CD4-positive, alpha-beta T cell treated with Interleukin-12 subunit alpha and Interleukin-12 subunit beta, for 1 hour (primary cell): ENCODE results near the gene SLC12A8.
"Not testable (repeated sequence)": the region's sequence is repeated elsewhere in the genome, so short reads cannot be mapped to it uniquely, and the experiment has no call there.

Source experiments
- DNase-seq: peaks from one replicate; pipeline ENCODE4 v3.0.0-alpha.2; 2020

SLC12A8 gene

GRCh38 chr3:125108833-125109535 lies 103.6 kb downstream of the SLC12A8 start:
- DNase-seq, result no peak

- DNase-seq, result no peak
Observed at GRCh38 chr3:125107861-125108567, 104.5 kb downstream of the SLC12A8 start.

- DNase-seq, result no peak
Observed at GRCh38 chr3:125107363-125107762, 105.2 kb downstream of the SLC12A8 start.

GRCh38 chr3:125105116-125105515 lies 107.4 kb downstream of the SLC12A8 start:
- DNase-seq, result no peak

GRCh38 chr3:125104639-125105038 lies 107.9 kb downstream of the SLC12A8 start:
- DNase-seq, result no peak

GRCh38 chr3:125103406-125103805 lies 109.1 kb downstream of the SLC12A8 start:
- no peak for DNase-seq

- DNase-seq, result no peak
Observed at GRCh38 chr3:125102470-125102869, 110.1 kb downstream of the SLC12A8 start.

GRCh38 chr3:125098611-125099291 lies 113.8 kb downstream of the SLC12A8 start:
- no peak for DNase-seq

GRCh38 chr3:125090649-125091048 lies 121.9 kb downstream of the SLC12A8 start:
- no peak for DNase-seq

- DNase-seq, result no peak
Observed at GRCh38 chr3:125087768-125088391, 124.7 kb downstream of the SLC12A8 start.

- no peak for DNase-seq
Observed at GRCh38 chr3:125085166-125085565, 127.4 kb downstream of the SLC12A8 start.

GRCh38 chr3:125083776-125084175 lies 128.8 kb downstream of the SLC12A8 start:
- DNase-seq, result no peak

- not testable (repeated sequence) for DNase-seq
Observed at GRCh38 chr3:125082339-125082738, 130.2 kb downstream of the SLC12A8 start.

GRCh38 chr3:125080077-125080476 lies 132.5 kb downstream of the SLC12A8 start:
- no peak for DNase-seq

- no peak for DNase-seq
Observed at GRCh38 chr3:125079675-125080045, 132.9 kb downstream of the SLC12A8 start.

- no peak for DNase-seq
Observed at GRCh38 chr3:125078951-125079674, 133.4 kb downstream of the SLC12A8 start.

- no peak for DNase-seq
Observed at GRCh38 chr3:125077864-125078263, 134.7 kb downstream of the SLC12A8 start.

- no peak for DNase-seq
Observed at GRCh38 chr3:125076464-125076863, 136.1 kb downstream of the SLC12A8 start.

GRCh38 chr3:125075738-125076137 lies 136.8 kb downstream of the SLC12A8 start:
- DNase-seq, result no peak

- DNase-seq, result no peak
Observed at GRCh38 chr3:125073390-125073905, 139.1 kb downstream of the SLC12A8 start.

- DNase-seq, result no peak
Observed at GRCh38 chr3:125072749-125073389, 139.7 kb downstream of the SLC12A8 start.

- no peak for DNase-seq
Observed at GRCh38 chr3:125072301-125072700, 140.2 kb downstream of the SLC12A8 start.
